GM12864 (cell line): Measurements from ENCODE around the gene CCDC183.
A peak's percentile ranks its signal among the peaks of the same experiment; 100 is the strongest.
"Not testable (repeated sequence)": the region's sequence is repeated elsewhere in the genome, so short reads cannot be mapped to it uniquely, and the experiment has no call there.

Experiments
- DNase-seq: peaks from one replicate; pipeline ENCODE4 v3.0.0-alpha.2; 2011; ENCODE audit warnings: low read depth
- H3K4me3 ChIP-seq: 2 replicates; pipeline ENCODE4 v1.5.1; 2011; ENCODE audit warnings: mild to moderate bottlenecking, low read depth, low read length, control low read depth
- CTCF ChIP-seq: IDR thresholded peaks from 2 replicates; pipeline ENCODE4 v1.5.1; 2011; ENCODE audit warnings: low read depth, mild to moderate bottlenecking, moderate library complexity, low read length, control low read depth, inconsistent platforms; ENCODE audit errors: missing control alignments

The CCDC183 gene

GRCh38 chr9:136786451-136786850 lies 9.7 kb upstream of the CCDC183 start:
- H3K4me3 ChIP-seq = no peak overlapping the region
- TF ChIP-seq CTCF = no peak
- no peak for DNase-seq

- not testable (repeated sequence) for H3K4me3 ChIP-seq, DNase-seq
These were observed 9.2 kb upstream of the CCDC183 start for GRCh38 chr9:136786983-136787382.

- DNase-seq = no peak
- H3K4me3 ChIP-seq = no peak overlapping the region
These were observed 8.3 kb upstream of the CCDC183 start for GRCh38 chr9:136787690-136788400.

GRCh38 chr9:136788644-136789522 lies 7.3 kb upstream of the CCDC183 start:
- not testable (repeated sequence) for H3K4me3 ChIP-seq, DNase-seq

More at GRCh38 chr9:136787690-136788400, 8.3 kb upstream of the CCDC183 start:
- peak; percentile 70 for TF ChIP-seq CTCF

GRCh38 chr9:136789523-136789937 lies 6.6 kb upstream of the CCDC183 start:
- no peak for TF ChIP-seq CTCF
- no peak for DNase-seq
- H3K4me3 ChIP-seq = no peak overlapping the region

GRCh38 chr9:136790640-136791515 lies 5.3 kb upstream of the CCDC183 start, which contains the start of gene TMEM141:
TMEM141 (plus strand) TSS chr9:136791344; CDS start chr9:136791371, 27 bp downstream.
- no peak for TF ChIP-seq CTCF
- DNase-seq = peak; percentile 93
- H3K4me3 ChIP-seq = peak within 1 kb of the TSS; percentile 92

- H3K4me3 ChIP-seq = peak overlapping the region; percentile 92
- TF ChIP-seq CTCF = peak; percentile 98
- DNase-seq = no peak
These were observed 4.4 kb upstream of the CCDC183 start for GRCh38 chr9:136791516-136792276.
